Astrocyte (in vitro differentiated cells and primary cell): ENCODE results near the gene SELENOO. TPM values are rescaled to one million over a fixed set of nuclear protein-coding genes. Genes with fewer than 3 reads are reported as not detected.

Source experiments
- DNase-seq: peaks from one replicate; pipeline ENCODE4 v3.0.0-alpha.2; 2010; ENCODE audit warnings: low read depth
- FAIRE-seq: peaks from 2 replicates; lab custom pipeline; 2011; peaks lifted over from hg19 to GRCh38; lab: Jason Lieb, UNC
- H2AFZ ChIP-seq: 2 replicates; pipeline ENCODE4 v1.6.0; 2012; ENCODE audit warnings: low read depth, low read length, inconsistent platforms
- H3K27ac ChIP-seq: 2 replicates; pipeline ENCODE4 v1.5.1; 2011; ENCODE audit warnings: low read depth, low read length, inconsistent platforms
- H3K27me3 ChIP-seq: 2 replicates; pipeline ENCODE4 v1.6.0; 2011; ENCODE audit warnings: low read length, inconsistent platforms; ENCODE audit not compliant: insufficient read depth
- H3K36me3 ChIP-seq: 2 replicates; pipeline ENCODE4 v1.5.1; 2011; ENCODE audit warnings: low read length, inconsistent platforms; ENCODE audit not compliant: insufficient read depth
- H3K4me1 ChIP-seq: 2 replicates; pipeline ENCODE4 v1.5.1; 2011; ENCODE audit warnings: low read length, inconsistent platforms; ENCODE audit not compliant: insufficient read depth
- H3K4me2 ChIP-seq: 2 replicates; pipeline ENCODE4 v1.6.0; 2012; ENCODE audit warnings: low read length, inconsistent platforms
- H3K4me3 ChIP-seq: 2 replicates; pipeline ENCODE4 v1.5.1; 2011; ENCODE audit warnings: low read depth, mild to moderate bottlenecking, low read length, inconsistent platforms; ENCODE audit not compliant: insufficient read depth
- H3K79me2 ChIP-seq: 2 replicates; pipeline ENCODE4 v1.6.0; 2012; ENCODE audit warnings: mild to moderate bottlenecking, low read length, inconsistent platforms; ENCODE audit not compliant: insufficient read depth
- H3K9ac ChIP-seq: 2 replicates; pipeline ENCODE4 v1.6.0; 2012; ENCODE audit warnings: mild to moderate bottlenecking, low read length, inconsistent platforms
- H3K9me3 ChIP-seq: 2 replicates; pipeline ENCODE4 v1.5.1; 2012; ENCODE audit warnings: low read depth, mild to moderate bottlenecking, low read length, inconsistent platforms; ENCODE audit not compliant: insufficient read depth
- H4K20me1 ChIP-seq: 2 replicates; pipeline ENCODE4 v1.6.0; 2012; ENCODE audit warnings: low read length, inconsistent platforms; ENCODE audit not compliant: insufficient read depth
- H3K27ac Mint-ChIP-seq: one replicate; pipeline ENCODE4 v1.8.0; 2021; ENCODE audit warnings: mild to moderate bottlenecking, mixed read lengths; ENCODE audit not compliant: unreplicated experiment
- H3K27me3 Mint-ChIP-seq: one replicate; pipeline ENCODE4 v1.8.0; 2021; ENCODE audit warnings: low read depth, mixed read lengths; ENCODE audit not compliant: unreplicated experiment
- H3K36me3 Mint-ChIP-seq: one replicate; pipeline ENCODE4 v1.8.0; 2021; ENCODE audit warnings: low read depth, mixed read lengths; ENCODE audit not compliant: unreplicated experiment
- H3K4me1 Mint-ChIP-seq: one replicate; pipeline ENCODE4 v1.8.0; 2021; ENCODE audit warnings: low read depth, mixed read lengths; ENCODE audit not compliant: unreplicated experiment
- H3K4me3 Mint-ChIP-seq: one replicate; pipeline ENCODE4 v1.8.0; 2021; ENCODE audit warnings: mild to moderate bottlenecking, moderate library complexity, mixed read lengths; ENCODE audit not compliant: unreplicated experiment
- H3K9me3 Mint-ChIP-seq: one replicate; pipeline ENCODE4 v1.8.0; 2021; ENCODE audit warnings: mild to moderate bottlenecking, mixed read lengths; ENCODE audit not compliant: unreplicated experiment
- EZH2 ChIP-seq: IDR thresholded peaks from 2 replicates; pipeline ENCODE4 v1.6.1; 2012; ENCODE audit warnings: mild to moderate bottlenecking, low read length, inconsistent platforms; ENCODE audit not compliant: insufficient read depth
- total RNA-seq: library from RNA; stranded (reverse); gene quantifications from 2 replicates; pipeline ENCODE4 v1.2.1, GENCODE V29; 2021
- TF ChIP-seq, protein P1 (sequence below): IDR thresholded peaks from 2 replicates; pipeline ENCODE4 v1.5.1; 2011; ENCODE audit warnings: low read depth, mild to moderate bottlenecking, inconsistent platforms, low read length, moderate library complexity; ENCODE audit not compliant: insufficient read depth

The SELENOO gene
- total RNA-seq, 1 donor from 2014 or later = 18.5 TPM

DNA sequence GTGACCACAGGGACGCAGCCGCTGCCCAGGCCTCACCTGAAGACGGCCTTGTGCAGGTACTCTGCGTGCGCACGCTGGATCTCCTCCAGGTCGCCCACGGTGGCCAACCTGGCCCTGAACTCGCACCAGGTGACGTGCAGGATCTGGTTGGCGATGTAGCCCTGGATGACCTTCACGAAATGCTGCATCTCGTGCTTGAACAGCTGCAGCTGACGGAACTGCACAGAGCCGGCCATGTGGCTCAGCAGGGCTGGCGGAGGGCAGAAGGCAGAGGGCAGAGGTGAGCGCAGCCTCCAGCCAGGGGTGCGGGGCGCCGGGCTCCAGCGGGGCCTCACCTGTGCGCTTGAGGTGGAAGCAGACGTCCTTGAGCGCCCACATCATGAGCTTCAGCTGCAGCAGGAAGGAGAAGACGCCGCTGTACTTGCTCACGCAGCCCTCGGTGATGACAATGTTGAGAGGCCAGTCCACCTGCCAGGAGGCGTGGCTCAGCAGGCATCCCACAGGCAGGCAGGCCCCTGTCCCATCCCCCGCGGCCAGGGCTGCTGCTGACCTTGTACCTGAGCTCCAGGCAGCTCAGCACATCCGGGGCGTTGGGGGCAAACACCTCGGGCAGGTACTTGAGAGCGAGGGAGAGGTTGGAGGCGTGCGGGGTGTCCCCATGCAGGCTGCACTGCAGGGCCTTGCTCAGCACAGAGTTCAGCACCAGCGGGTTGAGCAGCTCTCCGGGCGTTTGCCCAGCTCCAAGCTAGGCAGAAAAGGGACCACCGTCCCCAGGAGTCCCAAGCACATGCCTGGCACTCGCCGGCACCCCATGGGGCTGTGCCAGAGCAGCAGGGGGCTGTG lies 17.6 kb downstream of the SELENOO start:
- H3K36me3 Mint-ChIP-seq = peaks cover 8% of the 10 kb centered on the region
- no peak for DNase-seq

GRCh38 chr22:50218996-50219727 lies 18.4 kb downstream of the SELENOO start:
- no peak for TF ChIP-seq EZH2
- TF ChIP-seq, protein P1, sequence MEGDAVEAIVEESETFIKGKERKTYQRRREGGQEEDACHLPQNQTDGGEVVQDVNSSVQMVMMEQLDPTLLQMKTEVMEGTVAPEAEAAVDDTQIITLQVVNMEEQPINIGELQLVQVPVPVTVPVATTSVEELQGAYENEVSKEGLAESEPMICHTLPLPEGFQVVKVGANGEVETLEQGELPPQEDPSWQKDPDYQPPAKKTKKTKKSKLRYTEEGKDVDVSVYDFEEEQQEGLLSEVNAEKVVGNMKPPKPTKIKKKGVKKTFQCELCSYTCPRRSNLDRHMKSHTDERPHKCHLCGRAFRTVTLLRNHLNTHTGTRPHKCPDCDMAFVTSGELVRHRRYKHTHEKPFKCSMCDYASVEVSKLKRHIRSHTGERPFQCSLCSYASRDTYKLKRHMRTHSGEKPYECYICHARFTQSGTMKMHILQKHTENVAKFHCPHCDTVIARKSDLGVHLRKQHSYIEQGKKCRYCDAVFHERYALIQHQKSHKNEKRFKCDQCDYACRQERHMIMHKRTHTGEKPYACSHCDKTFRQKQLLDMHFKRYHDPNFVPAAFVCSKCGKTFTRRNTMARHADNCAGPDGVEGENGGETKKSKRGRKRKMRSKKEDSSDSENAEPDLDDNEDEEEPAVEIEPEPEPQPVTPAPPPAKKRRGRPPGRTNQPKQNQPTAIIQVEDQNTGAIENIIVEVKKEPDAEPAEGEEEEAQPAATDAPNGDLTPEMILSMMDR = no peak
- no peak overlapping the region for H3K27ac Mint-ChIP-seq

More for the DNA sequence above, 17.6 kb downstream of the SELENOO start:
- no peak for TF ChIP-seq EZH2
- TF ChIP-seq, protein P1 = no peak
- H3K27me3 Mint-ChIP-seq = no peaks in the 10 kb centered on the region
- H3K27me3 ChIP-seq = no peaks in the 10 kb centered on the region
- no peaks in the 10 kb centered on the region for H3K4me1 ChIP-seq
- no peak overlapping the region for H2AFZ ChIP-seq
- H3K4me2 ChIP-seq = no peak overlapping the region
- H3K27ac Mint-ChIP-seq = no peak overlapping the region
- no peaks in the 10 kb centered on the region for H3K9me3 Mint-ChIP-seq
- no peaks in the 10 kb centered on the region for H3K9me3 ChIP-seq
- peaks cover 63% of the 10 kb centered on the region for H4K20me1 ChIP-seq
- no peak overlapping the region for H3K4me3 ChIP-seq
- no peak overlapping the region for H3K4me3 Mint-ChIP-seq
- H3K4me1 Mint-ChIP-seq = peaks cover 2% of the 10 kb centered on the region
- H3K36me3 ChIP-seq = peaks cover 8% of the 10 kb centered on the region
- H3K27ac ChIP-seq = no peak overlapping the region
- H3K79me2 ChIP-seq = peaks cover 21% of the 10 kb centered on the region
- FAIRE-seq = no peak
- H3K9ac ChIP-seq = no peak overlapping the region

More at GRCh38 chr22:50218996-50219727, 18.4 kb downstream of the SELENOO start:
- Histone ChIP-seq H3K9me3 (no peaks in the 10 kb centered on the region), H3K79me2 (peaks cover 16% of the 10 kb centered on the region), H4K20me1 (peaks cover 61% of the 10 kb centered on the region), H3K4me2 (no peak overlapping the region), H3K4me3 (no peak overlapping the region), H3K27me3 (no peaks in the 10 kb centered on the region), H3K27ac (no peak overlapping the region), H3K9ac (no peak overlapping the region), H3K36me3 (peaks cover 10% of the 10 kb centered on the region), H2AFZ (no peak overlapping the region), H3K4me1 (no peaks in the 10 kb centered on the region)
- DNase-seq (peak; percentile 51), FAIRE-seq (no peak)
- Mint-ChIP-seq H3K27me3 (no peaks in the 10 kb centered on the region), H3K4me3 (no peak overlapping the region), H3K4me1 (peaks cover 2% of the 10 kb centered on the region), H3K9me3 (no peaks in the 10 kb centered on the region), H3K36me3 (peaks cover 10% of the 10 kb centered on the region)
